Suprapubic skin (tissue), 4 donors: ENCODE measurements around the gene TMEM53.

Experiments used
- CTCF ChIP-seq, 2 donors: fragments of 200-600 bp in 1 of 2; fragments of 450-650 bp in 1 of 2; sonication (generic) in 1 of 2; IDR thresholded peaks; one replicate each; pipeline ENCODE4 v1.5.1; 2016 to 2019; ENCODE audit warnings: antibody characterized with exemption in 2 of 2, mild to moderate bottlenecking in 1 of 2, moderate library complexity in 1 of 2
- EP300 ChIP-seq: sonication (generic); formaldehyde crosslinking; IDR thresholded peaks from one replicate; pipeline ENCODE4 v1.6.1; 2017; ENCODE audit warnings: antibody characterized with exemption
- POLR2A ChIP-seq, 2 donors: fragments of 450-650 bp; IDR thresholded peaks; one replicate each; pipeline ENCODE4 v1.6.1; 2017; ENCODE audit warnings: antibody characterized with exemption in 2 of 2, mild to moderate bottlenecking in 2 of 2, moderate library complexity in 2 of 2
- POLR2AphosphoS5 ChIP-seq, 3 donors: sonication (generic); formaldehyde crosslinking; IDR thresholded peaks; one replicate each; pipeline ENCODE4 v1.6.1; 2017; ENCODE audit warnings: antibody characterized with exemption in 3 of 3

- TF ChIP-seq POLR2AphosphoS5 (IDR thresholded peaks at IDR 0.05) (no peak), POLR2A (IDR thresholded peaks at IDR 0.05) (no peak), CTCF (IDR thresholded peaks at IDR 0.05) (no peak), EP300 (no peak)
Observed at GRCh38 chr1:44698138-44698537, 23.9 kb upstream of the TMEM53 start.
